ENCODE measurements around the gene NCKAP5.

NCKAP5 gene

GRCh38 chr2:132676999-132677398, 891.3 kb downstream of the NCKAP5 start:
- Histone ChIP-seq H3K4me3 (ENCODE audit: low read length in 2 of 2) (no peak overlapping the region), H3K27me3 (ENCODE audit: control insufficient read depth in 1 of 2, insufficient read depth in 2 of 2, low read length in 2 of 2) (no peaks in the 10 kb centered on the region), H3K4me1 (ENCODE audit: control insufficient read depth, insufficient read depth, low read length) (no peaks in the 10 kb centered on the region)

GRCh38 chr2:132671151-132671835, 897.0 kb downstream of the NCKAP5 start:
- Histone ChIP-seq H3K9ac (ENCODE audit: low read length in 2 of 2) (no peak overlapping the region), H3K27ac (ENCODE audit: low read length) (no peak overlapping the region), H3K36me3 (ENCODE audit: control insufficient read depth in 2 of 2, insufficient read depth in 2 of 2, low read length in 2 of 2) (no peaks in the 10 kb centered on the region), H3K4me1 (ENCODE audit: control insufficient read depth, insufficient read depth, low read length) (peaks cover 22% of the 10 kb centered on the region), H3K4me3 (ENCODE audit: low read length in 2 of 2) (peak overlapping the region; percentile 73 to 76), H3K27me3 (ENCODE audit: control insufficient read depth in 1 of 2, insufficient read depth in 2 of 2, low read length in 2 of 2) (peaks cover 27 to 32% of the 10 kb centered on the region in 2 donors), H3K9me3 (ENCODE audit: control insufficient read depth in 2 of 2, low read length in 2 of 2) (no peaks in the 10 kb centered on the region)

More at GRCh38 chr2:132676999-132677398, 891.3 kb downstream of the NCKAP5 start:
- Histone ChIP-seq H3K27ac (ENCODE audit: low read length) (no peak overlapping the region), H3K36me3 (ENCODE audit: control insufficient read depth in 2 of 2, insufficient read depth in 2 of 2, low read length in 2 of 2) (no peaks in the 10 kb centered on the region), H3K9ac (ENCODE audit: low read length in 2 of 2) (no peak overlapping the region), H3K9me3 (ENCODE audit: control insufficient read depth in 2 of 2, low read length in 2 of 2) (no peaks in the 10 kb centered on the region)

- H3K4me3 ChIP-seq (ENCODE audit: low read length in 2 of 2), result peak overlapping the region; percentile 73 to 76
- H3K9ac ChIP-seq (ENCODE audit: low read length in 2 of 2), result no peak overlapping the region
- peaks cover 22% of the 10 kb centered on the region for H3K4me1 ChIP-seq (ENCODE audit: control insufficient read depth, insufficient read depth, low read length)
- H3K9me3 ChIP-seq (ENCODE audit: control insufficient read depth in 2 of 2, low read length in 2 of 2), result no peaks in the 10 kb centered on the region
- H3K27me3 ChIP-seq (ENCODE audit: control insufficient read depth in 1 of 2, insufficient read depth in 2 of 2, low read length in 2 of 2), result peaks cover 27 to 32% of the 10 kb centered on the region in 2 donors
- no peak overlapping the region for H3K27ac ChIP-seq (ENCODE audit: low read length)
- no peaks in the 10 kb centered on the region for H3K36me3 ChIP-seq (ENCODE audit: control insufficient read depth in 2 of 2, insufficient read depth in 2 of 2, low read length in 2 of 2)
Measured at GRCh38 chr2:132670496-132671150, 897.6 kb downstream of the NCKAP5 start.

GRCh38 chr2:132669908-132670495, 898.3 kb downstream of the NCKAP5 start, which contains the start of gene LYPD1:
Gene LYPD1, minus strand, starts transcription at chr2:132670205. Its CDS starts 273 bp downstream, at chr2:132669932.
- H3K4me1 ChIP-seq (ENCODE audit: control insufficient read depth, insufficient read depth, low read length), result peaks cover 22% of the 10 kb centered on the region
- no peak within 1 kb of the TSS for H3K27ac ChIP-seq (ENCODE audit: low read length)
- H3K9me3 ChIP-seq (ENCODE audit: control insufficient read depth in 2 of 2, low read length in 2 of 2), result no peaks in the 10 kb centered on the region
- H3K4me3 ChIP-seq (ENCODE audit: low read length in 2 of 2), result peak within 1 kb of the TSS; percentile 73 to 76
- no peaks in the 10 kb centered on the region for H3K36me3 ChIP-seq (ENCODE audit: control insufficient read depth in 2 of 2, insufficient read depth in 2 of 2, low read length in 2 of 2)
- H3K9ac ChIP-seq (ENCODE audit: low read length in 2 of 2), result no peak within 1 kb of the TSS
- H3K27me3 ChIP-seq (ENCODE audit: control insufficient read depth in 1 of 2, insufficient read depth in 2 of 2, low read length in 2 of 2), result peaks cover 27 to 32% of the 10 kb centered on the region in 2 donors

- Histone ChIP-seq H3K4me3 (ENCODE audit: low read length in 2 of 2) (peak overlapping the region; percentile 73 to 76), H3K36me3 (ENCODE audit: control insufficient read depth in 2 of 2, insufficient read depth in 2 of 2, low read length in 2 of 2) (no peaks in the 10 kb centered on the region), H3K27ac (ENCODE audit: low read length) (no peak overlapping the region), H3K9me3 (ENCODE audit: control insufficient read depth in 2 of 2, low read length in 2 of 2) (no peaks in the 10 kb centered on the region), H3K4me1 (ENCODE audit: control insufficient read depth, insufficient read depth, low read length) (peaks cover 22% of the 10 kb centered on the region), H3K27me3 (ENCODE audit: control insufficient read depth in 1 of 2, insufficient read depth in 2 of 2, low read length in 2 of 2) (peaks cover 27 to 32% of the 10 kb centered on the region in 2 donors), H3K9ac (ENCODE audit: low read length in 2 of 2) (no peak overlapping the region)
Measured at GRCh38 chr2:132668987-132669907, 899.0 kb downstream of the NCKAP5 start.

GRCh38 chr2:132668189-132668823, 900.0 kb downstream of the NCKAP5 start:
- H3K4me3 ChIP-seq (ENCODE audit: low read length in 2 of 2), result peak overlapping the region in 1 of 2 donors; percentile 76
- no peaks in the 10 kb centered on the region for H3K9me3 ChIP-seq (ENCODE audit: control insufficient read depth in 2 of 2, low read length in 2 of 2)
- H3K36me3 ChIP-seq (ENCODE audit: control insufficient read depth in 2 of 2, insufficient read depth in 2 of 2, low read length in 2 of 2), result no peaks in the 10 kb centered on the region
- H3K4me1 ChIP-seq (ENCODE audit: control insufficient read depth, insufficient read depth, low read length), result peaks cover 22% of the 10 kb centered on the region
- H3K27me3 ChIP-seq (ENCODE audit: control insufficient read depth in 1 of 2, insufficient read depth in 2 of 2, low read length in 2 of 2), result peaks cover 27 to 32% of the 10 kb centered on the region in 2 donors
- no peak overlapping the region for H3K9ac ChIP-seq (ENCODE audit: low read length in 2 of 2)
- no peak overlapping the region for H3K27ac ChIP-seq (ENCODE audit: low read length)

- no peaks in the 10 kb centered on the region for H3K36me3 ChIP-seq (ENCODE audit: control insufficient read depth in 2 of 2, insufficient read depth in 2 of 2, low read length in 2 of 2)
- H3K27ac ChIP-seq (ENCODE audit: low read length), result no peak overlapping the region
- no peak overlapping the region for H3K4me3 ChIP-seq (ENCODE audit: low read length in 2 of 2)
- H3K9ac ChIP-seq (ENCODE audit: low read length in 2 of 2), result no peak overlapping the region
- H3K27me3 ChIP-seq (ENCODE audit: control insufficient read depth in 1 of 2, insufficient read depth in 2 of 2, low read length in 2 of 2), result peaks cover 27 to 32% of the 10 kb centered on the region in 2 donors
- no peaks in the 10 kb centered on the region for H3K9me3 ChIP-seq (ENCODE audit: control insufficient read depth in 2 of 2, low read length in 2 of 2)
- H3K4me1 ChIP-seq (ENCODE audit: control insufficient read depth, insufficient read depth, low read length), result peaks cover 22% of the 10 kb centered on the region
Measured at GRCh38 chr2:132667706-132668105, 900.6 kb downstream of the NCKAP5 start.

GRCh38 chr2:132665401-132666140, 902.7 kb downstream of the NCKAP5 start:
- Histone ChIP-seq H3K27me3 (ENCODE audit: control insufficient read depth in 1 of 2, insufficient read depth in 2 of 2, low read length in 2 of 2) (peaks cover 21 to 23% of the 10 kb centered on the region in 2 donors), H3K4me1 (ENCODE audit: control insufficient read depth, insufficient read depth, low read length) (peaks cover 15% of the 10 kb centered on the region), H3K9ac (ENCODE audit: low read length in 2 of 2) (no peak overlapping the region), H3K36me3 (ENCODE audit: control insufficient read depth in 2 of 2, insufficient read depth in 2 of 2, low read length in 2 of 2) (no peaks in the 10 kb centered on the region), H3K27ac (ENCODE audit: low read length) (no peak overlapping the region), H3K4me3 (ENCODE audit: low read length in 2 of 2) (no peak overlapping the region), H3K9me3 (ENCODE audit: control insufficient read depth in 2 of 2, low read length in 2 of 2) (no peaks in the 10 kb centered on the region)

GRCh38 chr2:132664096-132664495, 904.2 kb downstream of the NCKAP5 start:
- Histone ChIP-seq H3K9me3 (ENCODE audit: control insufficient read depth in 2 of 2, low read length in 2 of 2) (no peaks in the 10 kb centered on the region), H3K36me3 (ENCODE audit: control insufficient read depth in 2 of 2, insufficient read depth in 2 of 2, low read length in 2 of 2) (no peaks in the 10 kb centered on the region), H3K27me3 (ENCODE audit: control insufficient read depth in 1 of 2, insufficient read depth in 2 of 2, low read length in 2 of 2) (peaks cover 11 to 23% of the 10 kb centered on the region in 2 donors), H3K4me3 (ENCODE audit: low read length in 2 of 2) (no peak overlapping the region), H3K27ac (ENCODE audit: low read length) (no peak overlapping the region), H3K9ac (ENCODE audit: low read length in 2 of 2) (no peak overlapping the region), H3K4me1 (ENCODE audit: control insufficient read depth, insufficient read depth, low read length) (peaks cover 2% of the 10 kb centered on the region)

All from stomach smooth muscle (tissue), 2 donors.